ENCODE measurements around the gene TIMP3.

GRCh38 chr22:32880505-32880892, 79.0 kb downstream of the TIMP3 start:
- TF ChIP-seq, protein P1, sequence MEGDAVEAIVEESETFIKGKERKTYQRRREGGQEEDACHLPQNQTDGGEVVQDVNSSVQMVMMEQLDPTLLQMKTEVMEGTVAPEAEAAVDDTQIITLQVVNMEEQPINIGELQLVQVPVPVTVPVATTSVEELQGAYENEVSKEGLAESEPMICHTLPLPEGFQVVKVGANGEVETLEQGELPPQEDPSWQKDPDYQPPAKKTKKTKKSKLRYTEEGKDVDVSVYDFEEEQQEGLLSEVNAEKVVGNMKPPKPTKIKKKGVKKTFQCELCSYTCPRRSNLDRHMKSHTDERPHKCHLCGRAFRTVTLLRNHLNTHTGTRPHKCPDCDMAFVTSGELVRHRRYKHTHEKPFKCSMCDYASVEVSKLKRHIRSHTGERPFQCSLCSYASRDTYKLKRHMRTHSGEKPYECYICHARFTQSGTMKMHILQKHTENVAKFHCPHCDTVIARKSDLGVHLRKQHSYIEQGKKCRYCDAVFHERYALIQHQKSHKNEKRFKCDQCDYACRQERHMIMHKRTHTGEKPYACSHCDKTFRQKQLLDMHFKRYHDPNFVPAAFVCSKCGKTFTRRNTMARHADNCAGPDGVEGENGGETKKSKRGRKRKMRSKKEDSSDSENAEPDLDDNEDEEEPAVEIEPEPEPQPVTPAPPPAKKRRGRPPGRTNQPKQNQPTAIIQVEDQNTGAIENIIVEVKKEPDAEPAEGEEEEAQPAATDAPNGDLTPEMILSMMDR (IDR thresholded peaks at IDR 0.05), result no peak
- TF ChIP-seq POLR2A (IDR thresholded peaks at IDR 0.05), result no peak

Data from heart left ventricle (tissue), 13 donors.